Pancreas (tissue), 10 donors: ENCODE results near the gene TCFL5. TPM values are rescaled to one million over a fixed set of nuclear protein-coding genes. Genes with fewer than 3 reads are reported as not detected.

Experiments used
- ATAC-seq, 4 donors: fragments of 200-7000 bp; cut with Tn5 transposase; one replicate each; pipeline versions ENCODE4 v1.8.0 to v1.9.1; 2020; ENCODE audit warnings: mild to moderate bottlenecking in 4 of 4, moderate library complexity in 4 of 4
- DNase-seq, 6 donors: peaks; one replicate each; pipeline ENCODE4 v3.0.0-alpha.2; 2020
- FAIRE-seq: peaks from 2 replicates; lab custom pipeline; 2012; peaks lifted over from hg19 to GRCh38; lab: Jason Lieb, UNC
- H3K27ac ChIP-seq, 4 donors: fragments of 200-600 bp; sonication (generic); 1 replicate in 3 of 4; 2 replicates in 1 of 4; pipeline versions ENCODE4 v1.5.0 to v1.8.0; 2020
- H3K27me3 ChIP-seq, 4 donors: fragments of 200-600 bp; one replicate each; pipeline ENCODE4 v1.8.0; 2021
- H3K36me3 ChIP-seq, 3 donors: fragments of 200-600 bp; sonication (generic) in 1 of 3; one replicate each; pipeline versions ENCODE4 v1.5.0 to v1.8.0; 2020 to 2021
- H3K4me1 ChIP-seq, 3 donors: fragments of 200-600 bp; one replicate each; pipeline ENCODE4 v1.8.0; 2021
- H3K4me3 ChIP-seq, 4 donors: fragments of 200-600 bp; sonication (generic) in 2 of 4; one replicate each; pipeline versions ENCODE4 v1.5.0 to v1.8.0; 2020 to 2021
- H3K9me3 ChIP-seq, 4 donors: fragments of 200-600 bp; one replicate each; pipeline ENCODE4 v1.8.0; 2021
- WGBS, 2 donors: extraction: QIAGEN DNeasy Blood & Tissue Kit; methylation state at CpG; one replicate each; pipeline ENCODE4 v1.1.7; 2013; 5-methylcytosine and 5-hydroxymethylcytosine counted together
- intact Hi-C, 3 donors: fragments of 100-400 bp; cut with DNase I; formaldehyde crosslinking; loops; one replicate each; pipeline versions ENCODE4 v1.11.1 to v1.14.2; 2022
- polyA plus RNA-seq, 2 donors: library from polyadenylated mRNA; stranded (reverse); fragments of 200-250 nt; gene quantifications; one replicate each; pipeline ENCODE4 v1.2.3, GENCODE V29; 2013
- total RNA-seq, 6 donors: library from RNA; stranded (reverse); fragmentation: NEBNext Ultra II Directional in 4 of 6; extraction: Animal tissue kit (Norgen Biotek cat#: 25700) in 4 of 6; gene quantifications; one replicate each; pipeline versions ENCODE4 v1.2.1 to v1.2.4, GENCODE V29; 2021 to 2023
- TF ChIP-seq, protein P1 (sequence below), 4 donors: fragments of 200-600 bp; sonication (generic) in 3 of 4; IDR thresholded peaks; one replicate each; pipeline versions ENCODE4 v1.5.0 to v1.8.0; 2021; ENCODE audit warnings: antibody characterized with exemption in 4 of 4
- donor health status: healthy with polysubstance abuse.
- donor health status: DM: no; HTN: no; CAD: no; lungs with moderate emphysema.
- donor health status: DM: no; HTN: no; CAD: no.
- donor health status: control.
- donor health status: control.
- donor health status: Bipolar disorder and iron deficiency.
- donor health status: DM: yes; HTN: yes; CAD: no.
- donor health status: DM: no; HTN: no; CAD: no.
- donor health status: DM: no; HTN: no; CAD: no.
- donor health status: DM: yes; HTN: yes; CAD: no.

The TCFL5 gene
- total and polyA plus RNA-seq, 8 donors: 2.5 to 4.9 (median 4.0) TPM

- no peaks in the 10 kb centered on the region for H3K27me3 ChIP-seq
- H3K27ac ChIP-seq: no peak overlapping the region
- ATAC-seq (no peak), DNase-seq (no peak), FAIRE-seq (no peak)
- no peak overlapping the region for H3K4me3 ChIP-seq
- intact Hi-C loops: no loop called here
- TF ChIP-seq, protein P1, sequence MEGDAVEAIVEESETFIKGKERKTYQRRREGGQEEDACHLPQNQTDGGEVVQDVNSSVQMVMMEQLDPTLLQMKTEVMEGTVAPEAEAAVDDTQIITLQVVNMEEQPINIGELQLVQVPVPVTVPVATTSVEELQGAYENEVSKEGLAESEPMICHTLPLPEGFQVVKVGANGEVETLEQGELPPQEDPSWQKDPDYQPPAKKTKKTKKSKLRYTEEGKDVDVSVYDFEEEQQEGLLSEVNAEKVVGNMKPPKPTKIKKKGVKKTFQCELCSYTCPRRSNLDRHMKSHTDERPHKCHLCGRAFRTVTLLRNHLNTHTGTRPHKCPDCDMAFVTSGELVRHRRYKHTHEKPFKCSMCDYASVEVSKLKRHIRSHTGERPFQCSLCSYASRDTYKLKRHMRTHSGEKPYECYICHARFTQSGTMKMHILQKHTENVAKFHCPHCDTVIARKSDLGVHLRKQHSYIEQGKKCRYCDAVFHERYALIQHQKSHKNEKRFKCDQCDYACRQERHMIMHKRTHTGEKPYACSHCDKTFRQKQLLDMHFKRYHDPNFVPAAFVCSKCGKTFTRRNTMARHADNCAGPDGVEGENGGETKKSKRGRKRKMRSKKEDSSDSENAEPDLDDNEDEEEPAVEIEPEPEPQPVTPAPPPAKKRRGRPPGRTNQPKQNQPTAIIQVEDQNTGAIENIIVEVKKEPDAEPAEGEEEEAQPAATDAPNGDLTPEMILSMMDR (IDR thresholded peaks at IDR 0.05): no peak
- peaks cover 0 to 20% (median 6%) of the 10 kb centered on the region in 3 donors for H3K36me3 ChIP-seq
- no peaks in the 10 kb centered on the region for H3K9me3 ChIP-seq
- WGBS, 2 donors: 91 to 92% methylated on average over 15 of the region's 15 CpGs
- H3K4me1 ChIP-seq: no peaks in the 10 kb centered on the region
These were observed 20.8 kb upstream of the TCFL5 start for GRCh38 chr20:62882426-62882825.

GRCh38 chr20:62881662-62882395 is 20.2 kb upstream of the TCFL5 start:
- Histone ChIP-seq H3K27me3 (no peaks in the 10 kb centered on the region), H3K9me3 (no peaks in the 10 kb centered on the region), H3K36me3 (peaks cover 0 to 18% (median 6%) of the 10 kb centered on the region in 3 donors), H3K27ac (no peak overlapping the region), H3K4me1 (no peaks in the 10 kb centered on the region), H3K4me3 (no peak overlapping the region)
- ATAC-seq (no peak), DNase-seq (no peak), FAIRE-seq (no peak)
- intact Hi-C loops: no loop called here
- 93 to 94% methylated on average over 46 of the region's 46 CpGs for WGBS, 2 donors
- TF ChIP-seq, protein P1 (IDR thresholded peaks at IDR 0.05): no peak

DNA sequence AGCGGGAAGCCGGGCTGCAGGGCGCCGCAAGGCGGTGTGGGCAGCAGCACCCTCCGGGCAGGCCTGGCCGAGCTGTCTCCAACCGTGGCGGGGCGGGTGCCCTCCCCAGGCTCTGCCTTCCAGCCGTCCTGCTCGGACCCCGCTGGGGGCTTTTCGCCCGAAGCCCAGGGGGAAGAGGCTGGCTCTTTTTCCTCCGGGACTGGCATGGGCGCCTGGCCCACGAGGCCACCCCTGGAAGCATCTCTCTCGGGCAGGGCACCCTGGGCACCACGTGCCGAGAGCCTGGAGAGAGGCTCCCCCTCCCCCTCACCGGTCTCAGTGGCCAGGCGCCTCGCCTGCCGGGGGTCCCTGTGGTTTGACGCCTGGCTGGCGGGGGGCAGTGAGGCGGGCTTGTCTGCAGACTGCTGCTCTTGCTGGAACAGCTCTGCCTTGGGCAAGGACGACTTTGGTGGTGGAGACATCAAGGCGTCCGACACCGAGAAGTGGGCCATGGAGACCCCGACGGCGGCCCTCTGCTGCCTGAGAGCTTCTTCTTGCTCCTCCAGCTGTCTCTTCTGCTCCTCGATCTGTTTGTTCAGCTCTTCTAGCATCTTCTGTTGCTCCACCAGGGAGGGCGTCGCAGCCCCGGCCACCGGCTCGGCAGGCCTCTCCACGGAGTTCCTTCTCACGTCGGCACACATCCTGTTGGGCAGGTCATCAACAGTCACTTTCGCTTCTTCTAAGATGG is 19.5 kb upstream of the TCFL5 start:
- ATAC-seq (no peak), FAIRE-seq (no peak), DNase-seq (peak in 1 of 6 donors; percentile 74)
- TF ChIP-seq, protein P1 (IDR thresholded peaks at IDR 0.05): no peak
- peaks cover 0 to 14% (median 6%) of the 10 kb centered on the region in 3 donors for H3K36me3 ChIP-seq
- 94 to 95% methylated on average over 45 of the region's 45 CpGs for WGBS, 2 donors
- intact Hi-C loops: no loop called here
- H3K27ac ChIP-seq: no peak overlapping the region
- H3K27me3 ChIP-seq: no peaks in the 10 kb centered on the region
- H3K4me1 ChIP-seq: no peaks in the 10 kb centered on the region
- H3K4me3 ChIP-seq: no peak overlapping the region
- H3K9me3 ChIP-seq: no peaks in the 10 kb centered on the region

DNA sequence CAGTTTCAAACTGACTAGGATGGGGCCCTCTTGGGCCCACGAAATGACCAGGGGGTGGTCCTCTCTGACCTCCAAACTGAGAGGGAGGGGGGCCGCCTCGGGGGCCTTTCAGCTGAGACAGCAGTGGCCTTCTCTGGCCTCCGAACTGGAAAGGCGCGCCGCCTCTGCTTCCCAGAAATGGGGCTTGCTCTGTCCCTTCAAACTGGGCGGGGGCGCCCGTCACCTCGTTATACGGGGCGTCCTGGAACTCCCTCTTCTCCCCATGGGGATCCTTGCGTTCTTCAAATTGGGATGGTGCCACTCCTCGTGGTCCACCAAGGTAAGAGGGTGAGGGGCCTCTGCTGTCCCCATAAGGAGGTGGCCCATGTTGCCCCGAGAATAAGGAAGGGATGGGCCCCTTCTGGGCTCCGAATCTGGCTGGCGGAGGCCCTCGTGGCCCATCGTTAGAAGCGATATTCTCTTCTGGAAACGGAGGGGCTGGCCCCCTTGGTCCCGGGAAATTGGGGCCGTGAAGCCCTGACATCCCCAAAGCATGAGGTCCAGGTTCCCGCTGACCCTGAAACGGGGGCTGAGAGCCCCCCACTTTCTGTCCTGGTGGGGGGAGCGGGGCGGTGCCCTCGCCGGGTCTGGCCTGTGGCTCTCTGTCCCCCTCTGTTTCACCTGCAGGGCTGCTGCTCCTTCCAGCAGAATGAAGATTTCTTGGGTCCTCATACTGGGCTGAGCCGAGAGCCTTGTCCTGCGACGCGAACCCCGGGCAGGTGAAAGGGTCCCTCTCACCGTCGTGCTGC is 18.7 kb upstream of the TCFL5 start:
- H3K36me3 ChIP-seq: peaks cover 0 to 14% (median 6%) of the 10 kb centered on the region in 3 donors
- ATAC-seq (no peak), FAIRE-seq (no peak), DNase-seq (peak in 2 of 6 donors; percentile 12 to 58)
- no peaks in the 10 kb centered on the region for H3K4me1 ChIP-seq
- H3K27me3 ChIP-seq: no peaks in the 10 kb centered on the region
- intact Hi-C loops: no loop called here
- TF ChIP-seq, protein P1 (IDR thresholded peaks at IDR 0.05): no peak
- H3K4me3 ChIP-seq: no peak overlapping the region
- H3K9me3 ChIP-seq: no peaks in the 10 kb centered on the region
- 93 to 94% methylated on average over 37 of the region's 37 CpGs for WGBS, 2 donors
- H3K27ac ChIP-seq: no peak overlapping the region
